Measurements from ENCODE around the gene SPINK2.

The SPINK2 gene, protein sequence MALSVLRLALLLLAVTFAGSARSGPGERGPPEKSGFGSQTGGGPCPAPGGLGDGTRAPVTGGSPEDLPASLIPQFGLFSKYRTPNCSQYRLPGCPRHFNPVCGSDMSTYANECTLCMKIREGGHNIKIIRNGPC

DNA sequence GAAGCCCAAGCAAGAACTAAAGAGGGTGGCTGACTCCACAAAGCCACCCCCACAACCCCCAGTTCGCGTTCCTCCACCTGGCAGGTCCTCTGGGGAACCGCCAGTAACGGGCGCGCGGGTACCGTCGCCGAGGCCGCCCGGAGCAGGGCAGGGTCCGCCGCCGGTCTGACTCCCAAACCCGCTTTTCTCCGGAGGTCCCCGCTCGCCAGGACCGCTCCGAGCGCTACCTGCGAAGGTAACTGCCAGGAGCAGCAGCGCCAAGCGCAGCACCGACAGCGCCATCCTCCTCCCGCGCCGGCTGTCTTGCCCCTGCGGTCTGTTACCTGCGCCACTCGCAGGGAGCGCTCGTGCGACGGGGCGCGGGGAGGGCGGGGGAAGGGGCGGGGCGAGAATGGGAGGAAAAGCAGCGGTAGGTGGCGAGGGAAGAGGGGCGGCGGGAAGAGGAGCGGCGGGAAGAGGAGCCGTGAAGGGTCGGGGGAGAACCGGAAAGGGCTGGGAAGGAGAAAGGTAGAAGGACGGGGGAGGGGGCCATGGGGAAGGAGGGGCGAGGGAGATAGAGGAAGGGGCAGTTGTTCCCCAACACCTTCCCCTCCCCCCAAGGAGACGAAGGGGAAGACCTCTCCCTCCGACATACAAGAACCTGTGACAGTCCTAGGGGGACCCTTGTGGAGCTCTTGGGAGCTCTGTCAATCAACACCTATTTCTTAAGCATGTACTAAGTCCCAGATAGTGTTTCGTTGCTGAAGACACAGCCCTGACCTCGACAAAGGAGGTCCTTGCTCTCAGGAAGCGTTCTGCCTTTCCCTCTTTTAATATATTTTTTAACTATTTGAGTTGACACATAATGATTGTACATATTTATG is at the start of gene SPINK2:
SPINK2 (minus strand) TSS at position 321 of the 863 bp plus-strand sequence; CDS start at position 282, 39 bp downstream.
- no peaks in the 10 kb centered on the region for H3K36me3 Mint-ChIP-seq (ENCODE audit: low read depth)
- peaks cover 8% of the 10 kb centered on the region for H3K9me3 Mint-ChIP-seq
- H3K4me1 Mint-ChIP-seq: no peaks in the 10 kb centered on the region
- DNase-seq: peak; percentile 77
- TF ChIP-seq, protein P1, sequence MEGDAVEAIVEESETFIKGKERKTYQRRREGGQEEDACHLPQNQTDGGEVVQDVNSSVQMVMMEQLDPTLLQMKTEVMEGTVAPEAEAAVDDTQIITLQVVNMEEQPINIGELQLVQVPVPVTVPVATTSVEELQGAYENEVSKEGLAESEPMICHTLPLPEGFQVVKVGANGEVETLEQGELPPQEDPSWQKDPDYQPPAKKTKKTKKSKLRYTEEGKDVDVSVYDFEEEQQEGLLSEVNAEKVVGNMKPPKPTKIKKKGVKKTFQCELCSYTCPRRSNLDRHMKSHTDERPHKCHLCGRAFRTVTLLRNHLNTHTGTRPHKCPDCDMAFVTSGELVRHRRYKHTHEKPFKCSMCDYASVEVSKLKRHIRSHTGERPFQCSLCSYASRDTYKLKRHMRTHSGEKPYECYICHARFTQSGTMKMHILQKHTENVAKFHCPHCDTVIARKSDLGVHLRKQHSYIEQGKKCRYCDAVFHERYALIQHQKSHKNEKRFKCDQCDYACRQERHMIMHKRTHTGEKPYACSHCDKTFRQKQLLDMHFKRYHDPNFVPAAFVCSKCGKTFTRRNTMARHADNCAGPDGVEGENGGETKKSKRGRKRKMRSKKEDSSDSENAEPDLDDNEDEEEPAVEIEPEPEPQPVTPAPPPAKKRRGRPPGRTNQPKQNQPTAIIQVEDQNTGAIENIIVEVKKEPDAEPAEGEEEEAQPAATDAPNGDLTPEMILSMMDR (IDR thresholded peaks at IDR 0.05): no peak
- H3K4me3 Mint-ChIP-seq: peak within 1 kb of the TSS; percentile 71
- peaks cover 76% of the 10 kb centered on the region for H3K27me3 Mint-ChIP-seq (ENCODE audit: low read depth, poor library complexity)
- no peak within 1 kb of the TSS for H3K27ac Mint-ChIP-seq

DNA sequence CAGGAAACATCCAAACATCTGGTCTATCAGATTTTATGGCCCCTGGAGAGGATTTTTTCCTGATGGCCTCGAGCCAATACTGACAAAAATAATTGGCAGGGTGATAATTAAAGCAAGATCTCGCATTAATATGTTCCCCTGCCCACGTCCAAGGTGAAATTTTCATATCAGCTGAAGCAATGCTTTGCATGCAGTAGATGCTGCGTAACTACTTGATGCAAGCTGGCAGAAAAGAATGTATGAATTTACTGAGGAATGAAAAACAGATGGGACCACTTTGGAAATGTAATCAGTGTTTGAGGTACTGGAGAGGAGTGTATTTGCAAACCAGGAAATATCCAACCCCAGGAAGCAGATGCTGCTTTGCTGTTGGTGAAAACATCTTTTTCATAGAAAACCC is 49.4 kb upstream of the SPINK2 start:
- H3K36me3 Mint-ChIP-seq (ENCODE audit: low read depth): no peaks in the 10 kb centered on the region
- H3K4me3 Mint-ChIP-seq: no peak overlapping the region
- TF ChIP-seq, protein P1 (IDR thresholded peaks at IDR 0.05): no peak
- no peaks in the 10 kb centered on the region for H3K9me3 Mint-ChIP-seq
- H3K4me1 Mint-ChIP-seq: peaks cover 10% of the 10 kb centered on the region
- no peak for DNase-seq
- peak overlapping the region; percentile 37 for H3K27ac Mint-ChIP-seq
- no peaks in the 10 kb centered on the region for H3K27me3 Mint-ChIP-seq (ENCODE audit: low read depth, poor library complexity)

DNA sequence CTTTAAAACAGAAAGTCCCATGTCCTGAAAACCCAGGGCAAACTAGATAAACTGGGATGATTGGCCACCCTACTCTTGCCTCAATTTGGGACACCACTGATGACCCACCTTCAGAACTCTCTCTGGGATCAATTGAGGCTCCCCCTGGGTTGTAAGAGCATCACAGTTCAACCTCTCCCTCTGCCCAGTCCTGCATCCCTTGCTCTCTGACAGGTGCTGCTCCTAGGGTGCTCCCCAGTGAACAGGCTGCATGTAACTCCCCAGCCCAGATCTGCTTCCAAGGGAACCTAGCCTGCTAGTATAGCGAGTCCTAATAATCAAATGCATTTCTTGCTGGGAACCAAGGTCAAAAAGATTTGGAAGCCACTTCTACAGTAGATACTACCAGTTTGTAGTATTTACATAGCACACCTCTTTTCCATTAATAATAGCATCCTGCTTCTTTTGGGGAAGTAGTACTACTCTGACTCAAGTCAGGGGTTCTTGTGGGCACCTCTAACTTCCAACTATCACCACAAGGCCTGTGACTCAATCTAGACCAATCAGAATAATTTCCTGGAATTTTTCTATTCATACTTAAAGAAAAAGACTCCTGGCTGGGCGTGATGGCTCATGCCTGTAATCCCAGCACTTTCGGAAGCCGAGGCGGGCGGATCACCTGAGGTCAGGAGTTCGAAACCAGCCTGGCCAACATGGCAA is 42.1 kb upstream of the SPINK2 start:
- H3K9me3 Mint-ChIP-seq: no peaks in the 10 kb centered on the region
- TF ChIP-seq, protein P1 (IDR thresholded peaks at IDR 0.05): no peak
- no peaks in the 10 kb centered on the region for H3K4me1 Mint-ChIP-seq
- DNase-seq: no peak
- no peak overlapping the region for H3K4me3 Mint-ChIP-seq
- H3K27me3 Mint-ChIP-seq (ENCODE audit: low read depth, poor library complexity): peaks cover 13% of the 10 kb centered on the region
- H3K36me3 Mint-ChIP-seq (ENCODE audit: low read depth): no peaks in the 10 kb centered on the region
- no peak overlapping the region for H3K27ac Mint-ChIP-seq

DNA sequence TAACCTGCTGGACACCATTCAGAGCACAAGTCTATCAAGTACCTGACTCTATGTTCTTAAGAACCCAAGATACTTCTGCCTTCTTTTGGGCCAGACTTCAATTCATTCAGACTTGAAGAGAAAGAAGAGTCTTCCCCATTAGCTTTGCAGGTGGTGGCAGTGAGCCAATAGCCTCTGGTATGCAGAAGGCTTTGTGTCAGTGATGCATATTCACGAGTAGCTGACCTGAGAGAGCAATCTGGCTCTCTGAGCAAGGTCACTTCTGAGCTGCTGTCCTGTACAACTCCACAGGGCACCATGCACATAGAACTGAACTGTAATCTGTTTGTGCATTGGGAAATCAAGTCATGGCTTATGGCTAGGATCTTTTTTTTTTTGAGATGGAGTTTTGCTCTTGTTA is 39.9 kb upstream of the SPINK2 start:
- Mint-ChIP-seq H3K27me3 (ENCODE audit: low read depth, poor library complexity) (peaks cover 13% of the 10 kb centered on the region), H3K4me3 (no peak overlapping the region), H3K9me3 (no peaks in the 10 kb centered on the region), H3K36me3 (ENCODE audit: low read depth) (no peaks in the 10 kb centered on the region), H3K27ac (no peak overlapping the region), H3K4me1 (no peaks in the 10 kb centered on the region)
- TF ChIP-seq, protein P1 (IDR thresholded peaks at IDR 0.05): no peak
- DNase-seq: no peak

DNA sequence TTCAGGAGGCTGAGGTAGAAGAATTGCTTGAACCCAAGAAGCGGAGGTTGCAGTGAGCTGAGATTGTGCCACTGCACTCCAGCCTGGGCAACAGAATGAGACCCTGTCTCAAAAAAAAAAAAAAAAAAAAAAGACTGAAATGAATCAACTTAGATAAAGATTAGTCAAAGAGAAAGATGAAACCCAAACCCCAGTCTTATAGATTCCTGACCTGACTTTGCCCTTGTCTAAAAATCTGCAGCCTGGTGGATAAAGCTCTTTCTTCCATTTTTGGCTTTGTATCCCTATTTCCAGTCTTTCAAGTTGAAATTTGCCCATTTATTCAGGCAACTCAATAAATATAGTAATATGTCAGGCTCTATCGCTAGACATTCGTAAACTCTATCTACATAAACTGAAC is 39.3 kb upstream of the SPINK2 start:
- no peak for DNase-seq
- Mint-ChIP-seq H3K4me3 (no peak overlapping the region), H3K9me3 (no peaks in the 10 kb centered on the region), H3K27me3 (ENCODE audit: low read depth, poor library complexity) (peaks cover 12% of the 10 kb centered on the region), H3K27ac (no peak overlapping the region), H3K36me3 (ENCODE audit: low read depth) (no peaks in the 10 kb centered on the region), H3K4me1 (no peaks in the 10 kb centered on the region)
- TF ChIP-seq, protein P1 (IDR thresholded peaks at IDR 0.05): no peak
